Measurements from ENCODE around the gene FOLR2.
"Not testable (repeated sequence)": the region's sequence is repeated elsewhere in the genome, so short reads cannot be mapped to it uniquely, and the experiment has no call there.

FOLR2 gene

DNA sequence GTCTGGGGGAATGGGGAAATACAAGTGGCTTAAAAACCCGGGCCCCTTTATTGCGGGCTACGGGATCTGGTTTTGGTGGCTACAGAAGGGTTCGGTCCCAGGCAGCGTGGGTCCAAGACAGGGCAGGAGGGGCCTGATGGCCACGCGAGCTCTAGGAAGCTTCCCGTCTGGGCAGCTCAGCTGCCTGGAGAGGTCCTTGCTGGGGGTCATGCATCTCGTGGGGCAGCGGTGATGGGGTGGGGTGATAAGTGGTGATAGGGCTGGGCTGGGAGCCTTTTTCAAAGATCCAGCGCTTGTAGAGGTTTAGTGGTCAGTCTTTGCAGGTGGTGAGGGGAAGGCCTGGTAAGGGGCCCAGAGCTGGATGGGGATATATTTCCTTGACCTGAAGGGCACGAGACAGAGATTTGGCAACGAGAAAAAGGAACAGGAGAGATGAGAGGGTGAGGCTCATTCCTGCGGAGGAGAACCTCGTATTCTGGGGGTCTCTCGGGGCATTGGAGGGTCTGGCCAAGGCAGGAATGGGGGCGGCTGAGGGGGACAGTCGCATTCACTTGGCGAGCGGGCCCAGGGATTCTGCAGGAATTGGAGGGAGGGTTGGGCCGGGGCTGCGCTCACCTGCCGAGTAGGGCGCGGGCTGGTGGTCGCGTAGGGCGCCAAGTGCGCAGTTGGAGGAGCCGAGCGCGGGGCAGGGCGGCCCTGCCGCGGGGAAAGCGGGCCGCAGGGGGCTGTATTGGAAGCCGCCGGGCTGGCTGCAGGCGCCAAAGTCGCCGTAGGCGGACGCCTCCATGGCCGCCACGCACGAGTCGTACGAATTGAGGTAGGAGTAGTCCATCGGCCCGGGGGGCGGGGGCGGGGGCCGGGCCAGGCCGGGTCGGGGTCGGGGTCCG is 26.8 kb downstream of the FOLR2 start:
- DNase-seq, result no peak

GRCh38 chr11:72244060-72244360 is 27.4 kb downstream of the FOLR2 start, which contains the start of gene PHOX2A:
Gene PHOX2A, minus strand, starts transcription at chr11:72244176. Its CDS starts 172 bp downstream, at chr11:72244004.
- DNase-seq, result no peak

DNA sequence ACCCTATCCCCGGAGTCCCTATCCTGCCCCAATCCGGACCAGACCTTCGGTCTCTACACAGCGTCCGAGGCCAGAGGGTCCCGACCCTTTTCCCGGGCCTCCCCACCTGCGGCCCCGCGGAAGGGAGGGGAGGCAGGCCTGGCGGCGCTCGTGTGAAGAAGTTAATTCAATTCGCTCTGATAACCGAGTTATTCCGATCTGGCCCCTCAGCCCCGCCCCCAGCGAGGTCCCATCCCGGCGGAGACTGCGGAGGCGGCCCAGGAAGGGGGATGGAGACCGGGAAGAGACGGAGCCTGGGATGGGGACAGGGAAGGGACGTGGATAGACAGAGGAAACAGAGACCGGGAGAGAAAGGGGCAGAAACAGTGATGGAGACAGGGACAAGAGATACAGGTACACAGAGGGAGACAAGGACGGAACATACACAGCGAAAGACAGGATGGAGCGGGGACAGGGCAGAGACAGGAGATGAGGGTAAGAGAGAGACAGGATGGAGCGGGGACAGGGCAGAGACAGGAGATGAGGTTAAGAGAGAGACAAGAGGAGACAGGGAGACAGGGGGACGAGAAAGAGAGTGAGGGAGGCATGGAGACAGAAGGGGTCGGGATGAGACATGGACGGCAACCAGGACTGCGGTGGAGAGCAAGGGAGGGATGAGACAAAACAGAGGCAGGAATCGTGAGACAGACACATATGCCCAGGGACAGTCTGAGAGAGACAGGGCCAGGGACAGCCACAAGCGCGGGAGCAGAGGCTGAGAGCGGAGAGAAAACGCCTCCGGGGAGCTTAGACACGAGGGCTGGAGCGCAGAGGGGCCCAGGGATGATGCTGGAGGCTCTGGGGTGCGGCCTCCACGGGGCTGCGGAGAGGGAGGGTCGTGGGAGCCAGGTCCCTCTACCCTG is 28.0 kb downstream of the FOLR2 start:
- DNase-seq, result no peak

DNA sequence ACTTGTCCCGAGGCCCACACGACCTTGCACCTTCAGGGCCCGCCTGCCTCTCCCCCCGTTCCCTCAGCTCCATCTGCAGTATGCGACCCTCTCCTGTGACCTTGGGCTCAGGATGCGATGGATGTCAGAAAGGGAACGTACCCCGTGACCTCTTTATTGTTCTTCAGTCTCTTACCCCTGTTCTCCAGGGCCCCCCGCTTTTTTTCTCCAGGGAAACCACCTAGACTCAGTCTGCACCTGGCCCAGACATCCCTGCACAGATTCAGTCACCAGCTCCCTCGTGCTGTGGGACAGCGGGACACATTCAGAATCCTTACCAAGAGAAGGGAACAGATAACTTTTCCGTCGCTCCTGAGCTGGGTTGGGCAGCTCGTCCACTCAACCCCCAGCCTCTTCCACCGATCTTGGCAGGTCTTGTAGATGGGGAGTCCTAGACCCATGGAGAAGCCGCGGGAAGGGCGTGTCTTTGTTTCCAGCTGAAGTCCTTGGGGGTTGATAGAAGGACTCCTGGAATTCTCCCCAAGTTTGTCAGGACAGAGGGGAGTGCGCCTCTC is 28.7 kb downstream of the FOLR2 start:
- no peak for DNase-seq

DNA sequence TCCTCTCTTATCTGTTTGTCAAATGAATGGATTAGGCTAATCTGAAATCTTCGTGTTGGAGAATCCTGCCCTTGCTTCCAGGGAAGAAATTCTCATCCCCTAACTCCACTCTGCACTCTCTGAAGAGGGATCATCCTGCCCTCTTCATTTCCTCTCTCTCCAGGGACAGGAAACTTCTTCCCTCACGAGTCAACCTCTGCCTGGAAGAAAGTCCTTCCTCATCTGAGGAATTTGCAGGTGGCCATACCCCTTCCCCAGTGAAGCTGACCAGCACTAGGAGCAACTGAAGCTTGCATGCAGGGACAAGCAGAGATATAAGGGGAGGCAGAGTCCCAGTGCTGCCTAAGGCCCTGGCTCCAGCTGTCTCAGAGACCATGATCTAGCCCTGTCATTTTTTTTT is 31.0 kb downstream of the FOLR2 start:
- DNase-seq, result no peak

DNA sequence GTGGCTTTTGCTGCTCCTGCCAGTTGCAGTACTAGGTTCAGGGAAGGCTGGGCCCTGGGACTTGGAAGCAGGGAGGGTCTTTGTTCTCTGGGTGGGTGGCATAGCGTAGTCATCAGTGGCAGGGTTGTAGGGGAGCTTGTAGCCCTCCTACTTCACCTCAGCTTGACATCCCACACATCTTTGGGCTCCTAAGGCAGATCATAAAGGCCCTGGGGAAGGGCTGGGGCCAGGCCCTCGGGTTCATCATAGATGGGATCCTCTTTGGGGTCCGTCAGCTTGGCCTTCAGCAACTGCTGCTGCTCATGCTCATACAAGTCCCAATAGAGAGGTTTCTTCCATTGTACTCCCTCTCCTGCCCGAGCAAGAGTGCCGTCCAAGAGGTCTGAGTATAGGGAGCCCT is 33.4 kb downstream of the FOLR2 start:
- no peak for DNase-seq

DNA sequence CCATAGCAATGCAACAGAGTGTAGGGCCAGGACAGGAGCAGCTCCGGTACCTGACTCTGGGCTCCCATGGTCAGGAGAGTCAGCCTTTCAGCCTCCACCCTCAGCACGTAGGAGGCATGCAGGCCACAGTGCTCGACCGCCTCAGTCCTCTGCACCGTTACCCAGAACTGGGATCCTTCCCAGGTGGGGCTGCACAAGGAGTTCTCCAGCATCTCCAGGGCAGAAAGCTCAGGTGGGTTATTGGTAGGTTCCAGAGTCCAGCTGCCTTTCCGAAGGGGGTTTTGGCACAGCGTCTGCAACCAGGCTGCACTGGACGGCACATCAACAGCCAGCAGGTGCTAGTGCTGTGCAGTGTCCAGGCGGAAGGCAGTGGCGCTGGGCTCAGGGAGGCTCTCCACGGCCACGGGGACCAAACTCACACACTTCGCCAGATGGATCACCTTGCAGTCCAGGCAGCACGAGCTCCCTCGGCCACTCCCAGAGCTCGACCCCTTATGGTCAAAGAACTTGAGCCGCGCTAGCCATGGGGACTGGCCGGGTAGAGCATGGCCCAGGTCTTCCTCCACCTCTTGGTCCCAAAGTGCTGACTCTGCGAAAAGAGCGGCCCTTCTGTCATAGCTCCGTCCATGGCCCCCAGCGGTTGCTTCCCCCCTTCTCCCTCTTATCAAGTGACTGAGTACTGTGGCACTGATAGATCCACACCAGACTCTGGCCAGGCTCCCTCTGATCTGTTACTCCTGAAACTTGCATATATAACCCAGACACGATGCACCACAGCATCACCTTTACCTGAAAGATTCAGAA is 34.3 kb downstream of the FOLR2 start:
- no peak for DNase-seq

DNA sequence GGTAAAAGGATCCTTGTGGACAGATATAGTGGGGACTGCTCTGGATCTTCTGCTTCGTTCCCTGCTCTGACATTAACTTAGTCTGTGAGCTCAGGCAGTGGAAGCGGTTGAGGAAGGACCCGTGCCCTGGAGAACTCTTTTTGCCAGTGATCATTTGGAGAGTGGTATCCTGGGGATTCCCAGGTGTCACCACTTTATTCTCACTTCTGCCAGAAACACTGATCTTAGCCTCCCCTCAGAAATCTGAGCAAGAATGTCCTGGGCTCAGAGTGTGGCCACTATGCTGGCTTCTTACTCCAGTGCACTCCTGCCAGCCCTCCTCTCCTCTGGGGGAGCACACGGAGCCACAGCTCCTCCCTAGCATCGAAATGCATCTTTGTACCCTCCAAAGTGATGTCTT is 35.0 kb downstream of the FOLR2 start:
- no peak for DNase-seq

- DNase-seq, result no peak
Observed at GRCh38 chr11:72253392-72253791, 36.8 kb downstream of the FOLR2 start.

DNA sequence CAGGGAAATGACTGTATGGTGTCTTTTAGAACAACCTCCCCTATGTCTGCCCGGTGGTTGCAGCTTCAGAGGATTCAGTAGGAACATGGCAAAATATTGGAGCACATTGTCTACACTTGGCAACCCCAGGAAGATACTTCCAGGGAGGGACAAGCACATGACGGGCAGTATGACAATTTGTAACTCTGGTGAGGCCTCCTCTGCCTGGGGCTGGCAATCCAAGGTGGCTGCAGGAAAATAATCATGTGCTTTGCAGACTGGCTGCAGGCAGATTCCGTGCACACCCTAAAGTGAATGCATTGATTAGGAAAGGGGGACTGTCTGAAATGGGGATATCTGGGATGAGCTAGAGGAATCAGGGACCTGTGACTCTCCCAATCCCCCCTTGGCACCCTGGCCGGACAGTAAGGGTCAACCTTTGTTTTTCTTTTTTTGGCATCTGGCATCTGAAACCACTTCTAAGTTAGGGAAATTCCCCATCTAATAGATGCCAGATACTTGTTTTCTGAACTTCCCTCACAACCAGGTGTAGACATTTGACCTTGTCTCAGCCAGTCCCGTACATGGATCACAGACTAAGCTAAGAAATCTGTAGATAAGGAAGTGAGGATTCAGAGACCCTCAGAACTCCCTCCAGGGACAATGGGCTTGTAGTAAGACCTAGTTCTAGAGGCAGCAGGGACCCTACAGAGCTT is 37.9 kb downstream of the FOLR2 start:
- DNase-seq, result no peak

- DNase-seq, result no peak
Observed at GRCh38 chr11:72257570-72257969, 41.0 kb downstream of the FOLR2 start.

GRCh38 chr11:72259490-72259889 is 42.9 kb downstream of the FOLR2 start:
- DNase-seq, result no peak

- no peak for DNase-seq
Observed at GRCh38 chr11:72260574-72260973, 44.0 kb downstream of the FOLR2 start.

DNA sequence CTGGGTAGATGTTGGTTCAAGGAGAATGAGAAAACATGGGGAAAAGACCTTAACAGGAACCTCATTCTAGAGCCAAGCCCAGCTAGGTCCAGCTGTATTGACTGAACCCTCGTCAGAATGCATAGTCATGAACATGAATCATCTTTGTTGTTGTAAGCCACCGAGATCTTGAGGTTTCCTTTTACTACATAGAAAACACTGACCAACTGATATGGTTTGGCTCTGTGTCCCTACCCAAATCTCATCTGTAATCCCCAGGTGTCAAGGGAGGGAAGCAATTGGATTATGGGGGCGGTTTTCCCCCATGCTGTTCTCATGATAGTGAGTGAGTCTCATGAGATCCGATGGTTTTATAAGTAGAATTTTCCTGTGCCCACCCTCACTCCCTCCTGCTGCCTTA is 46.8 kb downstream of the FOLR2 start:
- DNase-seq, result no peak

GRCh38 chr11:72265951-72266350 is 49.4 kb downstream of the FOLR2 start:
- no peak for DNase-seq

DNA sequence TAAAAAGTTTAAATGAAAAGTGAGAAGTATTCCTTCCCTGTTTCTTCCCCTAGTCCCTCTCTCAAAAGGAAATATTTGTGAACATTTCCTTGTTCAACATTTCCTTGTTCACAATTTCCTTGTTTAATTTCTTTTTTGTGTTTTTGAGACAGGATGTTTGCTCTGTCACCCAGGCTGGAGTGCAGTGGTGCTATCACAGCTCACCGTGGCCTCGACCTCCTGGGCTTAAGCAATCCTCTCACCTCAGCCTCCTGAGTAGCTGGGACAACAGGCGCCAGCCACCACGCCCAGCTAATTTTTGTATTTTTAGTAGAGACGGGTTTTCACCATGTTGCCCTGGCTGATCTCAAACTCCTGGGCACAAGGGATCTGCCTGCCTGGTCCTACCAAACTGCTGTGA is 50.4 kb downstream of the FOLR2 start:
- DNase-seq, result not testable (repeated sequence)

DNA sequence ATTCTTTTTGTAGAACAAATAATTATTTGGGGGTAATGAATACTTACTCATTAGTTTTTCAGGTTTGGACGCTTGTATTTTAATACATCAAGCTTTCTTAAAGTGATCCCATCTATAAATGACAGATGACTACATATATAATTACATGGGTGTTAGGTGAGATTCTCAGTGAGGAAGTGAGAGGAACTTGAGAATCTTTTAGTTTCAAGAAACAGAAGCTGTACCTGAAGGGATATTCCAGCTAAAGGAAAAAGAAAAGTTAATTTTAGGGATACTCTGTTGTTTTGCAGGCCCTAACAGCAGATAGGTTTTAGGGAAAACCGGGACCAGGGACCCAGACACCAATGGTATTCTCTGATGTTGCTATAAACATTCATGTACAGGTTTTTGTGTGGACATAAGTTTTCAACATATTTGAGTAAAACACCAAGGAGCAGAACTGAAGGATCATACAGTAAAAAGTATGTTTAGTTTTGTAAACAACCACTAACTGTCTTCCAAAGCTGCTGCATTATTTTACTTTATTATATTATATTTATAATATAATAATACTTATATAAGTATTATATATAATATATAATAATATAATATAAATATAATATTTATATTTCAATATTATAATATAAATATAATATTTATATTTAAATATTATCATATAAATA is 51.5 kb downstream of the FOLR2 start:
- no peak for DNase-seq

Data from SW 1271 (cell line).